Large intestine (tissue), 3 donors: Measurements from ENCODE around the gene ABCD4. TPM values are rescaled to one million over a fixed set of nuclear protein-coding genes. Genes with fewer than 3 reads are reported as not detected.

Source experiments
- DNase-seq, 2 donors: peaks; one replicate each; pipeline versions ENCODE4 v3.0.0 to v3.0.0-alpha.2; 2013
- H3K27ac ChIP-seq: one replicate; pipeline ENCODE4 v1.5.1; 2013; ENCODE audit warnings: low read length
- H3K27me3 ChIP-seq: 2 replicates; pipeline ENCODE4 v1.6.1; 2013; ENCODE audit warnings: low read length; ENCODE audit not compliant: control insufficient read depth, insufficient read depth
- H3K36me3 ChIP-seq: 2 replicates; pipeline ENCODE4 v1.6.1; 2013; ENCODE audit warnings: low read length; ENCODE audit not compliant: control insufficient read depth, insufficient read depth
- H3K4me1 ChIP-seq: one replicate; pipeline ENCODE4 v1.6.1; 2013; ENCODE audit warnings: low read length; ENCODE audit not compliant: control insufficient read depth, insufficient read depth
- H3K4me3 ChIP-seq: one replicate; pipeline ENCODE4 v1.5.1; 2013; ENCODE audit warnings: low read length
- H3K9me3 ChIP-seq: one replicate; pipeline ENCODE4 v1.6.1; 2013; ENCODE audit warnings: mild to moderate bottlenecking, low read depth, low read length, moderate library complexity; ENCODE audit not compliant: control insufficient read depth
- WGBS: methylation state at CpG from one replicate; pipeline ENCODE4 v1.1.5; 2013; ENCODE audit warnings: low lambda C conversion rate; ENCODE audit not compliant: insufficient coverage; 5-methylcytosine and 5-hydroxymethylcytosine counted together
- polyA plus RNA-seq: library from polyadenylated mRNA; unstranded; fragments of 120-200 nt; gene quantifications from one replicate; pipeline ENCODE4 v1.2.1, GENCODE V29; 2013

The ABCD4 gene
- polyA plus RNA-seq, 1 donor = 138 TPM

DNA sequence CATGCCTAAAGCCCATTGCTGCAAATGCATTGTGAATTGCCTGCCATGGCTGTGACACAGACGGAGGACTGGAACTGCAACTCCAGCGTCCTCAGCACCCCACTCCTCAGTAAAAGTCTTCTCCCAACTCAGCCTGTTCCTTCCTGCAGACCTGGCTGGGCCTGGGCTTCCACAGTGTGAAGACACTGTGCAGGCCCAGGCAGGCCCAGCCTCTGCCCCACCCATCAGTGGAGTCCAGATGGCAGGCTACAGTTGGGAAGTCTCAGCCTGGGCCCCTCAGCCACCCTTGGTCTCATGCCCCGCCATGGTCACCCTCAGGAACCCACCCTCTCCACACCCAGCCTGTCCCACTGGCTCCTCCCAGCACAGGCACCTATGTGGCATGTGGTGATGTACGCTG lies 41.4 kb downstream of the ABCD4 start:
- peaks cover 10% of the 10 kb centered on the region for H3K4me1 ChIP-seq
- no CpG with 5 or more reads among the region's 4 CpGs for WGBS

DNA sequence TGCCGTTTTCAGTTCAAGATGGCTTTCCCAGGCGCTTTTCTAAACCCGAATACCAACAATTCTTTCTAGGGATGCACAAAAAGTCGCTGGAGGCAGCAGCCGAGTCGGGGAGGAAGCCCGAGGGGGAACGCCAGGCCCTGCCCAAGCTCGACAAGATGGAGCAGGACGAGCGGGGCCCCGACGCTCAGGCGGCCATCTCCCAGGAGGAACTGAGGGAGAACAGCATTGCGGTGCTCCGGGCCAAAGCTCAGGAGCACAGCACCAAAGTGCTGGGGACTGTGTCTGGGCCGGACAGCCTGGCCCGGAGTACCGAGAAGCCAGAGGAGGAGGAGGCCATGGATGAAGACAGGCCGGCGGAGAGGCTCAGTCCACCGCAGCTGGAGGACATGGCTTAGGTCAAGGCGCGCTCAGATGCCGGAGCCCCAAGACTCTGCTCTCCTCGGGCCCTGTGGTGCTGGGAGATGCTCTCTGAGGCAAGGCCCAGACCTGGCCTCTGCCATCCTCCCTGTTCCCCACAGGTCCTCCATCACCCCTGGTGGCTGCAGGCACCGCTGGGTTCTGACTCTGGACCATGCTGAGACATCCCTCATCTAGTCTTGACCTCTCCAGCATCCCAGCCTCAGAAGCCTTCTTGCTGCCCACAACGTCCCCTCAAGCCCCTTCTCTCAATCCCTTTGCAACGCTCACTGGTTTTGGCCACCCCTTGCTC lies 42.1 kb downstream of the ABCD4 start:
- no peak for DNase-seq
- Histone ChIP-seq H3K4me1 (peaks cover 10% of the 10 kb centered on the region), H3K4me3 (no peak overlapping the region), H3K27me3 (peaks cover 26% of the 10 kb centered on the region), H3K9me3 (peaks cover 3% of the 10 kb centered on the region), H3K27ac (no peak overlapping the region), H3K36me3 (no peaks in the 10 kb centered on the region)
- 72% methylated on average over 2 of the region's 29 CpGs for WGBS

More for the DNA sequence above, 41.4 kb downstream of the ABCD4 start:
- H3K27ac ChIP-seq = no peak overlapping the region
- H3K4me3 ChIP-seq = no peak overlapping the region
- no peak for DNase-seq
- H3K36me3 ChIP-seq = no peaks in the 10 kb centered on the region
- peaks cover 3% of the 10 kb centered on the region for H3K9me3 ChIP-seq
- peaks cover 26% of the 10 kb centered on the region for H3K27me3 ChIP-seq

DNA sequence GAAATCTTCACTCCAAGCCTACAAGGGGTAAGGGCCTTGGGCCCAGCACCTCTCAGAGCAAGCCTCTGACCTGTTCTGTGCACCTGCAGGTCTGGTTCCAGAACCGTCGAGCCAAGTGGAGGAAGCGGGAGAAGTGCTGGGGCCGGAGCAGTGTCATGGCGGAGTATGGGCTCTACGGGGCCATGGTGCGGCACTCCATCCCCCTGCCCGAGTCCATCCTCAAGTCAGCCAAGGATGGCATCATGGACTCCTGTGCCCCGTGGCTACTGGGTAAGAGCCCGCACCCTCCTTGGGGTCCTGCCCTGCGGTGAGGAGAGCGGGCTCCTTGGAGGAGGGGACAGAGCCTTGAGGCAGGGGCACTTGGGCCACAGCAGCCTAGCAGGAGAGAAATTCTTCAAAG lies 43.2 kb downstream of the ABCD4 start:
- WGBS = no CpG with 5 or more reads among the region's 12 CpGs
- Histone ChIP-seq H3K4me3 (no peak overlapping the region), H3K36me3 (no peaks in the 10 kb centered on the region), H3K27ac (no peak overlapping the region), H3K4me1 (peaks cover 10% of the 10 kb centered on the region), H3K27me3 (peaks cover 26% of the 10 kb centered on the region), H3K9me3 (peaks cover 3% of the 10 kb centered on the region)
- no peak for DNase-seq

DNA sequence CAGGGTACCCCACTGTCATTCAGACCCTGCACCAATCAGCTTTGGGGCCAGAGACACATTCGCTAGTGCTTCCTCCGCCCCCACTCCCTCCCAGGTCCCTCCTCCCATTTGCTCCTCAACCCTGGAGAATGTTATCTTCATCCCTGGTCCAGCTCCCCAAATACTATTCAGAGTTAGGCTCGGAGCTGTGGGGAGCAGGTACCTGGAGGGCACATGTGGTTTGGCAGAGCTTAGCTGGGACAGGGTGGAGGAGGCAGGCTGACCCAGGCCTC lies 44.0 kb downstream of the ABCD4 start:
- Histone ChIP-seq H3K27me3 (peaks cover 27% of the 10 kb centered on the region), H3K27ac (no peak overlapping the region), H3K9me3 (peaks cover 3% of the 10 kb centered on the region), H3K4me3 (no peak overlapping the region), H3K36me3 (no peaks in the 10 kb centered on the region), H3K4me1 (peaks cover 10% of the 10 kb centered on the region)
- DNase-seq = no peak
- WGBS = no CpG with 5 or more reads among the region's 3 CpGs

DNA sequence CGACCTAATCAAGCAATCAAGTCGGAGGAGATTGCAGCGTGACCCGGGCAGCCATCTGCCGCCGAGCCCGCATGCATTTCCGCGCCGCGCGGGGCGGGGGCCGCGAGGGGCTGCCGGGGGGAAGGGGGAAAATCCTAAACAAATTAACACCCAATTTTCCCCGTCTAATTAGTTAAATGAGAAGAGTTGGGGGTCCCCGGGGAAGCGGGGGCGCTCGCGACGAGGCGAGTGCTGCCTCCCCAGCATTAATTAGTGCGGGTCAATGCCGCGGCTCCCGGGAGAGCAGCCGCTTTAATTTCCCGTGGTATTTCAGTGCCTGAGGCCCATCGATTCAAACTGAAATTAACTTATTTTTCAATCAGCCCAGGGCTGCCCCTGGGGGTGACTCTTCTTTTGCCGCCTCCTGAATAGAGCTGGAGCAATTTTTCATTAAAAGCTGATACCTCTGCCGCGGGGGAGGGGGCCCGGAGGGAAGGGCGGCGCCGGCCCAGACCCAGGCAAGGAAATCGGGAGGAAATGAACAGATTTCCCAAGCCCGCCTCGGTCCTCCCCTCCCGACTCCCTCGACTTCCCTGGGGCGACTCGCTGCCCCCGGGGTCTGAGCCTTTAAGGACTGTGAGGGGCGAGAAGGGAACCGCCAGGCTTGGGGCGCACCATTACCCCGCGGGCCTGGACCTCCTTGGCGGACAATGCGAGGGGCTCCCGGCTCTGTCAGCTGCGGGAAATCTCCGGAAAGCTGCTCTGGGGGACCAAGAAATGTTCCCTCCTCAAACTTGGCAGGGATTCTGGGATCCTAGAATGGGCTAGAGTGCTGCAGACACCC lies 44.6 kb downstream of the ABCD4 start:
- Histone ChIP-seq H3K27me3 (peaks cover 32% of the 10 kb centered on the region), H3K4me1 (peaks cover 10% of the 10 kb centered on the region), H3K36me3 (no peaks in the 10 kb centered on the region), H3K4me3 (peak overlapping the region; percentile 51), H3K27ac (no peak overlapping the region), H3K9me3 (peaks cover 3% of the 10 kb centered on the region)
- DNase-seq = no peak
- WGBS = no CpG with 5 or more reads among the region's 56 CpGs

DNA sequence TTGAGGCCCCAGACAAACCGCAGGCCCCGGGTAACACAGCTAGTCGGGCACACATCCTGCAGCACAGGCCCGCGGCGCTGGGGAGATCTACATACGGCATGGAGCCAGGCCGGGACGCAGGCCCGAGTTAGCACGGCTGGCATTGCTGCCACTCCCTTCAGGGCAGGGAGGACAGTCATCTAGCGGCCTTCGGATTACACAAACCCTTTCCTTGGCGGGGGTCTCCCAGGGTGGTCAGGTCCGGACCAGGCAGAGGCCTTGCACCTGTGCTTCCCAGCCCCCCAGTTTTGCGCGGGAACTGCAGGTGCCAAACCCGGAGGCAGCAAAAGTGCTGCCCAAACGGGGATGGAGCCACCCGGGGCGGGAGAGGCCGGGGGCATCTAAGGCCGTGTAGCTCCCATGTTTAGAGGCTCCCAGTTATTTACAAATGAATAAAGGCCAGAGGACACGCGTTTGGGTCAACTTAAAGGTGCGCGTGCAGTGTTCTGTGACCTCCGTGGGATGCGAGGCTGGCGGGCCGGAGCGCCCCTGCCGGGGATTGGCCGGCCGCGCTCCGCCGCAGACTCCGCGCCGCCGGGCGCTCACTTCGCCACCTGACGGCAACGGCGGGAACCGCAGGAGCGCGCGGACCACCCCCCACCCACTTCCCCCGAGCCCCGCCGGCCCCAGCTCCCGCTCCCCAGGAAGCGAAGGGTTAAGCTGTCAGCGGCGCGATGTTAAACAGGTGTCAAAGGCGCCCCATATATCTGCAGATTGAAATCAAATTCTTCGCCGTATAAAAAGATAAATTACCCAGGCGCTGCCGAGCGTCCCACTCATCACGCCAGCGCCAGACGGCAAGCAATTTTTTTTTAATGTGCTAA lies 45.4 kb downstream of the ABCD4 start:
- WGBS = no CpG with 5 or more reads among the region's 68 CpGs
- Histone ChIP-seq H3K27ac (no peak overlapping the region), H3K9me3 (peaks cover 3% of the 10 kb centered on the region), H3K4me3 (peak overlapping the region; percentile 51), H3K27me3 (peaks cover 35% of the 10 kb centered on the region), H3K36me3 (no peaks in the 10 kb centered on the region), H3K4me1 (peaks cover 10% of the 10 kb centered on the region)
- peak in 1 of 2 donors; percentile 32 for DNase-seq

DNA sequence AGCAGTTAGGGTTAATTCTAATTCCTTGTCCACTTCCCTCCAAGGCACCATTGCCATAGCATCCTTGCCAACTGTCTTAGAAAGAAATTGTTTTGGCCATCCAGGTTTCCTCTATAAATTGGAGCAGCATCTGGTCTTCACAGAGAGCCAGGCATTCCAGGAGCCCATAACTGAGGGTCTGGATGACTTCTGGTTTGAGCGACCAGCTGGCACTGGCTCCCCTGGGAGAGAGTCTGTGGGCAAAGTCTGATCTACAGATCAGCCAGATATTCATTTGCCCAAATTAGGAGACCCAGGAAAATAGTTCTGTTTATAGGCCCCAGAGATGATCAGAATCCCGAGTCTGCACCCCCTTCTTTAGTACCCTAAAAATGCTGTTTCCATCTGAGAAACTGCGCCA lies 47.5 kb downstream of the ABCD4 start:
- Histone ChIP-seq H3K27ac (no peak overlapping the region), H3K4me3 (no peak overlapping the region), H3K27me3 (peaks cover 41% of the 10 kb centered on the region), H3K36me3 (no peaks in the 10 kb centered on the region), H3K9me3 (peaks cover 3% of the 10 kb centered on the region), H3K4me1 (peaks cover 10% of the 10 kb centered on the region)
- WGBS = no CpG with 5 or more reads among the region's 3 CpGs
- DNase-seq = no peak

DNA sequence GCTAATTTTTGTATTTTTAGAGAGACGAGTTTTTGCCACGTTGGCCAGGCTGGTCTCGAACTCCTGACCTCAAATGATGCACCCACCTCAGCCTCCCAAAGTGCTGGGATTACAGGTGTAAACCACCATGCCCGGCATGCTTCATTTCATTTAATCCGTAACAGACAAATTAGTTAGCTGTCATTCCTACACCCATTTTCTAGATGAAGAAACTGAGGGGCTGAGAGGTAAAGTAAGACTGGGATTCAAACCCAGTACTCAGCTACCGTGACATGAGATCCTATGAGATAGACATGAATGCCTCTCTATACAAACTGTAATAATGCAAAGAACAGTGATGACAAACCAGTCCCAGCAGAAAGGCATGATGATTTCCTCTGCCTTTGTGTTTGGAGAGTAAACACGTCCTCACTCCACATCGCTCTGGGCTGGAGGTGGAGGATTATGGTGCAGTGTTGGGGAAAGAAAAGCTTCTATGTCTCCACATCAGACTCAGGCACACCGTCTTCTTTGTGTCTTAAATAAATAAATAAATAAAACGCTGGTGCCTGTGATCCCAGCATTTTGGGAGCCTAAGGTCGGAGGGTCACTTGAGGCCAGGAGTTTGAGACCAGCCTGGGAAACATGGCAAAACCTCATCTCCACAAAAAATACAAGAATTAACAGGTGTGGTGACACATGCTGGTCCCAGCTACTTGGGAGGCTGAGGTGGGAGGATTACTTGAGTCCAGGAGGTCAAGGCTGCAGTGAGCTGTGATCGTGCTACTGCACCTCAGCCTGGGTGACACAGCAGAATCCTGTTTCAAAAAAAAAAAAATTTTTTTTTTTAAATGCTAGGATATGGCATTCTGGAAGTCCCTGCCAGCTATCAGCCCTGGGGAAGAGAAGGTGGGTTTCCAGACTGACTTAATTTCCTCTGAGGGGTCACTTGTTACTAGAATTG lies 53.0 kb downstream of the ABCD4 start:
- H3K4me1 ChIP-seq = no peaks in the 10 kb centered on the region
- DNase-seq = no peak
- H3K9me3 ChIP-seq = no peaks in the 10 kb centered on the region
- WGBS = 70% methylated on average over 2 of the region's 12 CpGs
- peaks cover 58% of the 10 kb centered on the region for H3K27me3 ChIP-seq
- H3K36me3 ChIP-seq = no peaks in the 10 kb centered on the region
- no peak overlapping the region for H3K4me3 ChIP-seq
- H3K27ac ChIP-seq = no peak overlapping the region

DNA sequence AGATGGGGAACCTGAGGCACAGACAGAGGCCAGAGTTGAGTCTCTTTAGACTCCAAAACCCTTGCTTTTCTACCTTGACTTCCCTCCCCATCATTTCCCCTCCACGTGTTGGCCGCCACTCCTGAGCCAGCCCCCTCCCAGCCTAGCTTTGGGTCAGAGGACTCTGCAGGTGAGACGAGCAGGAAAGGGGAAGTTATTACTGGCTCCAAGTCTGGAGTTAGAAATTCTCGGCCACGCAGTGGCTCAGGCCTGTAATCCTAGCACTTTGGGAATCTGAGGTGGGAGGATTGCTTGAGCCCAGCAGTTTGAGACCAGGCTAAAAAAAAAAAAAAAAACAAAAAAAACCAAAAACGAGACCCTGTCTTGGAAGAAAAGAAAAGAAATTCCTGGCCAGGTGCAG lies 54.7 kb downstream of the ABCD4 start:
- Histone ChIP-seq H3K4me1 (no peaks in the 10 kb centered on the region), H3K36me3 (no peaks in the 10 kb centered on the region), H3K27ac (no peak overlapping the region), H3K27me3 (peaks cover 67% of the 10 kb centered on the region), H3K9me3 (no peaks in the 10 kb centered on the region), H3K4me3 (no peak overlapping the region)
- no CpG with 5 or more reads among the region's 6 CpGs for WGBS
- no peak for DNase-seq
